Spleen (tissue), 7 donors: ENCODE data around the gene CYP21A2.

Experiments
- CTCF ChIP-seq, 11 experiments: fragments of 200-600 bp in 7 of 11; fragments of 450-650 bp in 4 of 11; sonication (generic) in 4 of 11; IDR thresholded peaks in 8 of 11; conservative IDR thresholded peaks in 3 of 11; 1 replicate in 7 of 11; 2 replicates in 4 of 11; pipeline versions ENCODE4 v1.4.0 to v1.8.0; 2016 to 2021; ENCODE audit warnings: antibody characterized with exemption in 11 of 11, inconsistent platforms in 4 of 11, mild to moderate bottlenecking in 1 of 11
- POLR2A ChIP-seq, 3 donors: fragments of 450-650 bp; IDR thresholded peaks; one replicate each; pipeline ENCODE4 v1.5.1; 2017; ENCODE audit warnings: antibody characterized with exemption in 3 of 3, mild to moderate bottlenecking in 1 of 3
- POLR2AphosphoS5 ChIP-seq, 3 donors: sonication (generic); formaldehyde crosslinking; IDR thresholded peaks; one replicate each; pipeline ENCODE4 v1.5.1; 2017; ENCODE audit warnings: antibody characterized with exemption in 3 of 3
- donor health status: DM: no; HTN: no; CAD: no; lungs with moderate emphysema.
- donor health status: DM: no; HTN: no; CAD: no.
- donor health status: DM: no; HTN: no; CAD: no.

- no peak for TF ChIP-seq CTCF (IDR thresholded peaks at IDR 0.05 in 8 of 11, conservative IDR thresholded peaks at IDR 0.05 in 3 of 11)
- TF ChIP-seq POLR2A (IDR thresholded peaks at IDR 0.05), result no peak
- TF ChIP-seq POLR2AphosphoS5 (IDR thresholded peaks at IDR 0.05), result no peak
These were observed 41.5 kb downstream of the CYP21A2 start for GRCh38 chr6:32079566-32080290.
